ENCODE measurements around the gene C16orf74. TPM values are rescaled to one million over a fixed set of nuclear protein-coding genes. Genes with fewer than 3 reads are reported as not detected.
A peak's percentile ranks its signal among the peaks of the same experiment; 100 is the strongest.

Gene C16orf74
- total and polyA plus RNA-seq, 3 experiments from 2014 or later: 1.1 to 10.7 (median 1.3) TPM

DNA sequence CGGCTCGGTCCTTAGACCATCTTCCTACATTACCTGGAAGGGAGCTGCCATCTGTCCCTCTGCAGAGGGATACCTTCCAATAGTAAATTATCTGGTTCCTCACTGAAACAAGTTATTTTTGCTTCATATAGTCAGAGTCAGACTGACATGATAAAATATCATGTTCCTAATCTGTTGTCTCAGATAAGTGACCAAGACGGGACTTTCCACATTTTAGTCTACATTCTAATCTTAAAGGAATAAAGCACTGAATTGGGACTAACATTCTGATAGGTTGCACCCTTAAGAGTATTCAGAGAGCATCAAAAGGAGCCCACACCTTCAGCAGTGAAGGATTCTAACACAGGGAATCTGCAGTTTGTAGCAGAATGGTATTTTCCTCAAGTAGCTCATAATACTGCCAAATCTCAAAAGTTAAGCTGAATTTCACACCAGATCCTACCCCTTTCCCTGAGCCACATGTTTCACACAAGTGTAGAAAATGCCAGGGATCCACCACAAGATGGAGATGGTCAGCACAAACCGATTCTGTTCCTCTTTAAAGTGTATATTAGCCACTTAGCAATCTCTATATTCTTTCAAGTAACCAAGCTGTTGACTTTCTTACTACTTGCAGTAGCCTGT is 75.5 kb downstream of the C16orf74 start:
- POLR2A ChIA-PET: no interaction called here
- H3K4me1 ChIP-seq (ENCODE audit: insufficient read depth, low read length): no peaks in the 10 kb centered on the region
- no peak for DNase-seq
- H3K36me3 ChIP-seq (ENCODE audit: insufficient read depth, low read length): peaks cover 11% of the 10 kb centered on the region
- no peak overlapping the region for H3K27ac ChIP-seq (ENCODE audit: low read depth, low read length)
- H3K9me3 ChIP-seq (ENCODE audit: low read length): no peaks in the 10 kb centered on the region
- Mint-ChIP-seq H3K27me3 (no peaks in the 10 kb centered on the region), H3K4me3 (no peak overlapping the region), H3K36me3 (peaks cover 0 to 56% (median 13%) of the 10 kb centered on the region in 3 donors), H3K9me3 (no peaks in the 10 kb centered on the region), H3K27ac (peak overlapping the region in 5 of 8 donors; percentile 43 to 77 (median 50)), H3K4me1 (peaks cover 1 to 9% (median 3%) of the 10 kb centered on the region in 3 donors)
- CTCF ChIA-PET: interaction anchor here (1.2 to 1.7 kb wide), 4 partner anchors 13 to 85 kb away, joined by 3 to 4 read pairs (median 4); no protein-coding TSS in a partner anchor
- no peaks in the 10 kb centered on the region for H3K27me3 ChIP-seq (ENCODE audit: insufficient read depth, low read length, poor library complexity, severe bottlenecking)
- no peak overlapping the region for H3K4me3 ChIP-seq (ENCODE audit: low read length)

DNA sequence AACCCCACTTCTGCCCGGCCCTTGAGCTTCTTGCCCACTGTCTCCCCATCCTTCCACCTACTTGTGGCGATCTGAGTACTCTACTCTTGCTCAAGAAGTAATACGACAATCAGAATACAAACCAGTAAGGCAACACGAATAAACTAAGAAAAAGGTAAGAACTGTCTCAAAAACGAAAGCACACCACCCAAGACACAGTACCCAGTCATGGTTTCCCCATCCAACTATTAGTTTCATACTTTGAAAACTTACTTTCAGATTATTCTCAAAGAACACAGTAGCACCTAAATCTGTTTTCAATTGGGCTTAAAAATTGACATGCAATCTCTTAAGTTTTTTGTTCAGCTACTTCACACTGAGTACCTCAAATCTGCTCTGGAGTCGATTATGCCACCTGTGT is 76.1 kb downstream of the C16orf74 start:
- POLR2A ChIA-PET: no interaction called here

DNA sequence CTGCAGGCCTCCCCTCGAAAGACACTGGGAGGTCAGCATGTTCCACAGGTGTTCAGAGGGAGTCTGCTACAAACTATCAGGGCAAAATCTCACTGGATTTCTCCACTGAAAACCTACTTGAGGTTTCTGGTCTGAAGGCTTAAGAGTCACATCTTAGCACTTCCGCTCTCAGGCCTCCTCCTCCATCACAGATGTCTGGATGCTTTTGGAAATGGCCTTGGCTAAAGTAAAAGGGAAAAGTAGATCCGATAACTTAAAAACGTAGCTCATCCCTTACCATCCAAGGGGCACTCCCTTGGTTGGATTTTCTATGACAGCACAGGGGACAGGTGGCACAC is 76.5 kb downstream of the C16orf74 start:
- Mint-ChIP-seq H3K9me3 (no peaks in the 10 kb centered on the region), H3K4me3 (no peak overlapping the region), H3K27me3 (no peaks in the 10 kb centered on the region), H3K4me1 (peaks cover 0 to 2% (median 0%) of the 10 kb centered on the region in 3 donors), H3K27ac (peak overlapping the region in 4 of 8 donors; percentile 22 to 83 (median 60)), H3K36me3 (peaks cover 0 to 66% (median 13%) of the 10 kb centered on the region in 3 donors)
- Histone ChIP-seq H3K36me3 (ENCODE audit: insufficient read depth, low read length) (peaks cover 21% of the 10 kb centered on the region), H3K9me3 (ENCODE audit: low read length) (no peaks in the 10 kb centered on the region), H3K27ac (ENCODE audit: low read depth, low read length) (no peak overlapping the region), H3K27me3 (ENCODE audit: insufficient read depth, low read length, poor library complexity, severe bottlenecking) (no peaks in the 10 kb centered on the region), H3K4me3 (ENCODE audit: low read length) (no peak overlapping the region), H3K4me1 (ENCODE audit: insufficient read depth, low read length) (no peaks in the 10 kb centered on the region)
- POLR2A ChIA-PET: no interaction called here
- no peak for DNase-seq
- CTCF ChIA-PET: interaction anchor here (1.2 to 2.3 kb wide), 3 partner anchors 15 to 86 kb away, joined by 3 to 6 read pairs (median 4); no protein-coding TSS in a partner anchor

More for the DNA sequence above, 76.1 kb downstream of the C16orf74 start:
- no peak overlapping the region for H3K27ac ChIP-seq (ENCODE audit: low read depth, low read length)
- no peak overlapping the region for H3K4me3 ChIP-seq (ENCODE audit: low read length)
- Mint-ChIP-seq H3K36me3 (peaks cover 0 to 61% (median 13%) of the 10 kb centered on the region in 3 donors), H3K4me1 (peaks cover 0 to 5% (median 0%) of the 10 kb centered on the region in 3 donors), H3K27ac (peak overlapping the region in 6 of 8 donors; percentile 22 to 83 (median 73)), H3K27me3 (no peaks in the 10 kb centered on the region), H3K4me3 (no peak overlapping the region), H3K9me3 (no peaks in the 10 kb centered on the region)
- no peaks in the 10 kb centered on the region for H3K9me3 ChIP-seq (ENCODE audit: low read length)
- CTCF ChIA-PET: interaction anchor here (1.2 to 2.3 kb wide), 5 partner anchors 13 to 85 kb away, joined by 3 to 6 read pairs (median 4); no protein-coding TSS in a partner anchor
- H3K27me3 ChIP-seq (ENCODE audit: insufficient read depth, low read length, poor library complexity, severe bottlenecking): no peaks in the 10 kb centered on the region
- no peak for DNase-seq
- no peaks in the 10 kb centered on the region for H3K4me1 ChIP-seq (ENCODE audit: insufficient read depth, low read length)
- H3K36me3 ChIP-seq (ENCODE audit: insufficient read depth, low read length): peaks cover 16% of the 10 kb centered on the region

DNA sequence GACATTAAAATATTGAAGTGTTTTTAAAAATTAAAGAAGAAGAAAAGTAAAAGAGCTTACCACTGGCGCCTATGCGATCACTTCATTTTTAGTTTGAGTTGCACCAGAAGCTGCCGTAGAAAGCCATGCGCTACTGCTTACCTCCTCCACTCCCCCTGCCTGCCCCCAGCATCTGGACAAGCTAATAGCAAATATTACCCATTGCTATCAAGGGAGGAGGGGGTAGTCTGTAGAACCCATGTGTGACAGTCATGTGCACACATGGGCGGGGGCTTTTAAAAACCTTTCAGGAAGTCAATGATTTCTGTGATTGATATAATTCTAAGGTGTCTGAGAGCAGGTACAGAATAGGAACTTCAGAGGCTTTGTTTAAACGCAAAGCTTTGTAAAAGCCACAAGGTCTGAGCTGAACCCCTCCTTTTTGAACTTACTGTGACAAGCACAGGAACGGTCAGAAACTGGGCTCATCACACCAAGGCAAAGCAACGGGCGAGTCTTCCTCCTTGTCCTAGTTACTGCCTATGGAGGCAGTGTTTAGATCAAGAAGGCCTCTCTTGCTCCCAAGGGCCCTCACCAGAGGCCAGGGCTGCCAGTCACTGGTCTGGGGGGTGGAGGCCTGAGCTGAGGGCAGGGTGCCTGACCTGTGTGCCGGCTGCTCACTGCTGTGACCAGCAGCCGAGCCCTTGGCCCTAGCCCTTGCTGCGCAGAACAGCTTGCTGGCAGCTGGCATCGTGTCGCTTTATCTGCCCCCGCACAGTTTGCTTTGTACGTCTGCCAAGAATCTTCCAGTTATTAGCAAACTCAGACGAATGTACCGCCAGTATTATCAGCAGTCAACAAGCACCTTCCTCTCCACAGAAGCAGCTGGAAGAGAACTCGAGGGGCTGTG is 77.1 kb downstream of the C16orf74 start:
- peaks cover 0 to 72% (median 13%) of the 10 kb centered on the region in 3 donors for H3K36me3 Mint-ChIP-seq
- no peak overlapping the region for H3K27ac ChIP-seq (ENCODE audit: low read depth, low read length)
- peaks cover 0 to 2% (median 0%) of the 10 kb centered on the region in 3 donors for H3K4me1 Mint-ChIP-seq
- no peaks in the 10 kb centered on the region for H3K27me3 ChIP-seq (ENCODE audit: insufficient read depth, low read length, poor library complexity, severe bottlenecking)
- H3K4me3 ChIP-seq (ENCODE audit: low read length): no peak overlapping the region
- peaks cover 27% of the 10 kb centered on the region for H3K36me3 ChIP-seq (ENCODE audit: insufficient read depth, low read length)
- H3K27me3 Mint-ChIP-seq: no peaks in the 10 kb centered on the region
- ChIA-PET POLR2A (no interaction called here), CTCF (interaction anchor here (0.6 to 2.3 kb wide), 3 partner anchors 8 to 16 kb away, joined by 3 to 6 read pairs (median 3); no protein-coding TSS in a partner anchor)
- H3K4me3 Mint-ChIP-seq: no peak overlapping the region
- peak overlapping the region in 3 of 8 donors; percentile 43 to 77 (median 65) for H3K27ac Mint-ChIP-seq
- H3K9me3 ChIP-seq (ENCODE audit: low read length): no peaks in the 10 kb centered on the region
- no peaks in the 10 kb centered on the region for H3K9me3 Mint-ChIP-seq
- H3K4me1 ChIP-seq (ENCODE audit: insufficient read depth, low read length): no peaks in the 10 kb centered on the region
- no peak for DNase-seq

DNA sequence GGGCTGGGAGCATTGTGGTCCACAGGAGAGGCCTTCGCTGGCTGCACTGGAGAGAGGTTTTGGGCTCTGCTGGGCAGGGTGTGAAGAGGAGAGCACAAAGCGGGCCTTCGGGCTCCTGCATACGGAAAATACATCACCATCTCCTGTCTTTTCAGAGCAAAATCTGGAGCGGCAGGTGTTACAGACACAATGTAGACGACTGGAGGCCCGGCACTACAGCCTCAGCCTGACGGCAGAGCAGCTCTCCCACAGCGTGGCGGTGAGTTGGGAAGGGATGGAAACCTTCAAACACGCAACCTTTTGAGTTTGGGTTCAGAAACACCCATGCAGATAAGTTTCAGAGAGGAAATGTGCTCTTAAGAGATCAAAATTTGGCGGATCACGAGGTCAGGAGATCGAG is 80.1 kb downstream of the C16orf74 start:
- Histone ChIP-seq H3K4me3 (ENCODE audit: low read length) (no peak overlapping the region), H3K27ac (ENCODE audit: low read depth, low read length) (no peak overlapping the region), H3K9me3 (ENCODE audit: low read length) (no peaks in the 10 kb centered on the region), H3K4me1 (ENCODE audit: insufficient read depth, low read length) (no peaks in the 10 kb centered on the region), H3K36me3 (ENCODE audit: insufficient read depth, low read length) (peaks cover 49% of the 10 kb centered on the region), H3K27me3 (ENCODE audit: insufficient read depth, low read length, poor library complexity, severe bottlenecking) (no peaks in the 10 kb centered on the region)
- peak overlapping the region in 2 of 8 donors; percentile 47 to 58 for H3K27ac Mint-ChIP-seq
- DNase-seq: no peak
- H3K4me1 Mint-ChIP-seq: peaks cover 0 to 2% (median 0%) of the 10 kb centered on the region in 3 donors
- no peak overlapping the region for H3K4me3 Mint-ChIP-seq
- CTCF ChIA-PET: no interaction called here
- no peaks in the 10 kb centered on the region for H3K9me3 Mint-ChIP-seq
- H3K27me3 Mint-ChIP-seq: no peaks in the 10 kb centered on the region
- POLR2A ChIA-PET: no interaction called here
- H3K36me3 Mint-ChIP-seq: peaks cover 0 to 95% (median 15%) of the 10 kb centered on the region in 3 donors

DNA sequence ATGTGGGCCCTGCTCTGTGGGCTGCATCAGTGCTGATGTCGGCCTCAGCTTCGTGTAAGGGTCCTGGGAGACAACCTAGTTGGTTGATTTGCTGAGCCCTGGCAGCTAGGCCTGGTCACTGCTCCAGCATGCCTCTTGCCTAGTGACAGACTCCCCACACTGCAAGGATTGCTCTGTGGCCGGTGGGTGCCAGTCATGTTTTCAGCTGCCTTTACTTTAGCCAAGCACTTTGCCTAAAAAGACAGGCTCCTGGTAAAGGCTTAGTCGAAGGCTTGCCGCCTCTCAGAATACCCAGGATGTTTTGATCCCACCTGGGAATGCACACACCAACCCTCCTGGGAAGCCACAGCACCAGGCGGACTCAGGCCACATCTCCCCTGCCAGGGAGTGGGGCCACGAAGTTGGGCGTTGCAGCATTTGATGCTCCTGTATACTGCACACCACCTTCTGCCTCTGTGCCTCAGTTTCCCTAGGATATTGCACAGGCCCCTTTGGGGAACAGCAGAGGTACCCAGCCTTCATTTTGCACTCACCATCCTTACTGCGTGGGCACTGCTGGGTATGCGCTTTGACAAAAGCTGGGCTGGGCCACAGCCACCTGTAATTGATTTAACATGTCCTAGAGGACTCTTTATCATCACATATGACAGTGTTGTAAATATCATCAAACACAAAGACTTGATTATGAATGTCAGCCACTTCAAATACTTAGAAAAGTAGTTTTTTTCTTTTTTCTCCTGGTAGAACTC is 82.0 kb downstream of the C16orf74 start:
- peaks cover 0 to 95% (median 18%) of the 10 kb centered on the region in 3 donors for H3K36me3 Mint-ChIP-seq
- H3K9me3 Mint-ChIP-seq: no peaks in the 10 kb centered on the region
- Histone ChIP-seq H3K36me3 (ENCODE audit: insufficient read depth, low read length) (peaks cover 48% of the 10 kb centered on the region), H3K27me3 (ENCODE audit: insufficient read depth, low read length, poor library complexity, severe bottlenecking) (no peaks in the 10 kb centered on the region), H3K4me1 (ENCODE audit: insufficient read depth, low read length) (no peaks in the 10 kb centered on the region), H3K4me3 (ENCODE audit: low read length) (no peak overlapping the region), H3K27ac (ENCODE audit: low read depth, low read length) (no peak overlapping the region), H3K9me3 (ENCODE audit: low read length) (no peaks in the 10 kb centered on the region)
- no peak overlapping the region for H3K27ac Mint-ChIP-seq
- H3K27me3 Mint-ChIP-seq: no peaks in the 10 kb centered on the region
- no peak for DNase-seq
- no peaks in the 10 kb centered on the region for H3K4me1 Mint-ChIP-seq
- CTCF ChIA-PET: interaction anchor here (1.0 kb wide), 1 partner anchor 9 kb away, joined by 3 read pairs; no protein-coding TSS in a partner anchor
- POLR2A ChIA-PET: no interaction called here
- no peak overlapping the region for H3K4me3 Mint-ChIP-seq

DNA sequence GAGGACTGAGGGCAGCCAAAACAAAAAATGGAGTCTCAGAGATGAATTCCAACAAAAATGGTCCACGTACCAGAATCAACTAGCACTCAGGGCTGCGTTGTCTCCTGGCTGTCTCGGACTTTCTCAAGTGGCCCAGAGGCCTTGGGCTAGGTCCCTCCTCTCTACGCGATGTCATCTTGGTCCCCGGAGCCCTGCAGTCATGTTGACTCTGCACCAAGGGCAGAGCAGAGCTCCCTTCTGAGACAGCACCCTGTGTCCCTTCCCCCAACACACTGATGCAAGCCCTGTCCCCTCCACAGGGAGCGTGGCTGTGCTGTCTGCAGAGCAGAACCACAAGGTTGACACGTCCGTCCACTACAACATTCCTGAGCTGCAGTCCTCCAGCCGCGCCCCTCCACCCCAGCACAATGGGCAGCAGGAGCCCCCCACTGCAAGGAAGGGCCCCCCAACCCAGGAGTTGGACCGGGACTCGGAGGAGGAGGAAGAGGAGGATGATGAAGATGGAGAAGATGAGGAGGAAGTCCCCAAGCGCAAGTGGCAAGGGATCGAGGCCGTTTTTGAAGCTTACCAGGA is 83.0 kb downstream of the C16orf74 start:
- Mint-ChIP-seq H3K4me3 (no peak overlapping the region), H3K9me3 (no peaks in the 10 kb centered on the region), H3K36me3 (peaks cover 0 to 97% (median 18%) of the 10 kb centered on the region in 3 donors), H3K27ac (peak overlapping the region in 1 of 8 donors; percentile 60), H3K4me1 (no peaks in the 10 kb centered on the region), H3K27me3 (no peaks in the 10 kb centered on the region)
- peaks cover 55% of the 10 kb centered on the region for H3K36me3 ChIP-seq (ENCODE audit: insufficient read depth, low read length)
- no peak for DNase-seq
- no peaks in the 10 kb centered on the region for H3K27me3 ChIP-seq (ENCODE audit: insufficient read depth, low read length, poor library complexity, severe bottlenecking)
- H3K9me3 ChIP-seq (ENCODE audit: low read length): no peaks in the 10 kb centered on the region
- POLR2A ChIA-PET: no interaction called here
- CTCF ChIA-PET: interaction anchor here (1.0 kb wide), 1 partner anchor 9 kb away, joined by 3 read pairs; no protein-coding TSS in a partner anchor
- H3K4me1 ChIP-seq (ENCODE audit: insufficient read depth, low read length): no peaks in the 10 kb centered on the region
- no peak overlapping the region for H3K27ac ChIP-seq (ENCODE audit: low read depth, low read length)
- H3K4me3 ChIP-seq (ENCODE audit: low read length): no peak overlapping the region

Data from CD8-positive, alpha-beta memory T cell (primary cell).